Measurements from ENCODE around the gene SUN3. TPM values are rescaled to one million over a fixed set of nuclear protein-coding genes. Genes with fewer than 3 reads are reported as not detected.

SUN3 gene, protein sequence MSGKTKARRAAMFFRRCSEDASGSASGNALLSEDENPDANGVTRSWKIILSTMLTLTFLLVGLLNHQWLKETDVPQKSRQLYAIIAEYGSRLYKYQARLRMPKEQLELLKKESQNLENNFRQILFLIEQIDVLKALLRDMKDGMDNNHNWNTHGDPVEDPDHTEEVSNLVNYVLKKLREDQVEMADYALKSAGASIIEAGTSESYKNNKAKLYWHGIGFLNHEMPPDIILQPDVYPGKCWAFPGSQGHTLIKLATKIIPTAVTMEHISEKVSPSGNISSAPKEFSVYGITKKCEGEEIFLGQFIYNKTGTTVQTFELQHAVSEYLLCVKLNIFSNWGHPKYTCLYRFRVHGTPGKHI
- not detected in 2 replicates for total RNA-seq

DNA sequence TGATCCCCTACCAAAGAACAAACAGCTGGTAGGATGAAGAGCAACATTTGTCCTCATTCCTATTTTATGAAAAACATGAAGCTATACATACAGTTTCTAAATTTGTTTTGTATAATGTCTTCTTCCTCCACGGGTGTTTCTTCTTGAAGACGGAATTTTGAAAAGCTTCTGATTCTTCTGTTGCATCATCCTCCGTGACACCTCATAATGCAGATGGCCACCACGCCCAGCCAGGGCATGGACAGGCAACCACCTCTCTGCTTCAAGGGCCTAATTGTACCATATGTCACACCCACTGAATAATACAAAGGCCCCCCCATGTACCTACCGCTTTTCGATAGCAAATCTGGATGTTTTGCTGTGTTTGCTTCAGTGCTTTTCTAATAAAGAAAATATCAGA, at the start of gene SUN3:
SUN3 (minus strand) TSS at position 170 of the 400 bp plus-strand sequence; CDS start at position 1, 169 bp downstream.

DNA sequence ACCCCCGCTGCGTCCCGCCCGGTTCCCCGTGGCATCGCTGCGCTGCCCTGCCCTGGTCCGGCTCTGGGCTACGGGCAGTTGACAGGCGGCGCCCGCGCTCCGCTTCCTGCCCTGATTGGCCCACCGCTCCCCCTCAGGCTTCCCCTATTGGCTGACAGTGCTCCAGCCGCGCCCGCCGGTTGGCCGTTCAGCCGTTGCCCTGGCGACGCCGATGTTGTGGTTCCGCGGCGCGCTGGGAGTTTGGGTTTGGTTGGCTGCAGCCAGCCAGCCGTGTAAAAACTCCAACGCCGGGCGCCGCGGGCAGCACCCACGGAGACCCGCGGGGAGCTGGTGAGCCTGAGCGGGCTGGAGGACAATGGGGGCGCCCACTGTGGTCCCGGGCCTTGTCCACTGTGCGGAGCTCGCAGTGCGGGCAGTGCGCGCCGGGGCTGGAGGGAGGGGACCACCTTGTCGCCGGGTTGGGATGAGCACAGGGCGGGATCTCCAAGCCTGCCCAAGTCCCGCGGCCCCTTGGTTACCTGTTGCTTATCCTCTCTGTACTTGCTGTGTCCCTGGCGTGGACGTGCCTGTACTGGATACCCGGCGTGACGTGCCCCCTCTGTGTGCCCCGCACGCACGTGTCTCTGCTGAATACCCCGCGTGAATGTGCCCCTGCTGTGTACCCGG, 6.5 kb upstream of the SUN3 start, which contains the start of gene C7orf57:
C7orf57 (plus strand) TSS at position 243 of the 666 bp plus-strand sequence. CDS start 766 bp downstream, outside the sequence.

DNA sequence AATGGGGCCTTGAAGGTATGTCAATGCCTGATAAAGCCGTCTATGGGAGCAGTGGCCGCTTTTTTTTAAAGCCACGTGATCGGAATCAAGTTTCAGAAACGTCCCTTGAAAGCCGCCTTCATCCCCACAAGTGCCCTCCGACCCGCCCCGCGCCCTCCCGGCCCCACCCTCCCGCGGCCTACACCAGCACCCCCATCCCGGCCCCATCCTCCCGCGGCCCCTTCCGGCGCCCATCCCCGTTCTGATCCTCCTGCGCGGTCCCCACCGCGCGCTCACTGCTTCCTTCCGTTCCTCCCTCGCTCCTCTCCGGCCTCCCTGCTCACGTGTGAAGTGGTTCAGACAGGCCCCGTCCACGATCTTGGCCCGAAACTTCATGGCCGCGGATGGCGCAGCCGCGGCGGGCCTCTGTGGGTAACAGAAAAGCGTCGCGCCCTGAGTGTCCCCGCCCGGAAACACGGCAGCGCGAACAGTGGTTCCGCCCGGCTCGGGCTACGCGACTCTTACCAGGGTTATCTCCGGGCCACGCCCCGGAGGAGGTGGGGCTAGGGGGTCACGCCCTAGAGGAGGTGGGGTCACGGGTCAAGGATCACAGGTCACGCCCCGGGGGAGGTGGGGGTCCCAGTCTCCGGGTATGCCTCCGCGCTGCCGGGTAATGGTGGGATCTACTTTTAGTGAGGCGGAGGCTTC, 49.6 kb downstream of the SUN3 start, which contains the start of gene HUS1:
HUS1 (minus strand) TSS at position 471 of the 687 bp plus-strand sequence; CDS start at position 375, 96 bp downstream.

DNA sequence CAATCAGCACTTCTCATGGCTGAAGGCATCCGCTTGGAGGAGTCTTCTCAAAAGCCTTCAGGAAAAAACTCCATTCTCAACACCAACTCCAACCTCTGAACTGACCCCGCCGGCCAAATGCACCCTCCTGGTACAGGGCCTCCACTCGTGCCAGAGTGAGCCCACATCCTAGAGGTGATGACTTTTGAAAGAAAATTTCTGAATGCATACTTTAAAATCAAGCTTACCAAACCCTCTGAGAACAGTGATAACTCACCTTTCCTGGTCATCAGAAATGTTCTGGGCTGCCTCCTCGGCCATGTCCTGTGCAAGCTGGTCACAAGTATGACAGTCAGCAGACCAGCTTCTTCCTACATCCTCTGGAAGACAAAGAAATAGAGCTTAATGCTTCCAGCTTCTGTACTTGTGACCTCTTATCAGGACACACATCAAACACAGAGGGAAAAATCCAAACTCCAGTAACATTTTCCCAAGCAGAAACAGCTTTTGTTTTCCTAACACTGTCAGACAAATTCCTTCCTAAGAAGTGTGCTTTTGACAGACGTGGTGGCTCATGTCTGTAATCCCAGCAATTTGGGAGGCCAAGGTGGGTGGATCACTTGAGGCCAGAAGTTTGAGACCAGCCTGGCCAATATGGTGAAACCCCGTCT, 80.6 kb downstream of the SUN3 start, which contains the start of gene PKD1L1:
PKD1L1 (minus strand) TSS at position 326 of the 650 bp plus-strand sequence; CDS start at position 300, 26 bp downstream.

Other genes with a start within 250 kb of the SUN3 start
- gene PKD1L1, start 80.6 kb downstream of the SUN3 start, total RNA-seq = 6.3 and 8.7 TPM in 2 replicates
- 13.3 and 31.2 TPM in 2 replicates for gene HUS1, start 49.5 kb downstream of the SUN3 start, total RNA-seq
- gene C7orf57, start 6.4 kb upstream of the SUN3 start, total RNA-seq = 0.19 TPM in 1 of 2 replicates, not detected in the other
- gene UPP1, start 60.2 kb upstream of the SUN3 start, total RNA-seq = 39.8 and 51.6 TPM in 2 replicates
- under 0.01 TPM in 1 of 2 replicates, not detected in the other for gene ABCA13, start 142.4 kb upstream of the SUN3 start, total RNA-seq